K562 (cell line): ENCODE data around the gene WASF3. TPM values are rescaled to one million over a fixed set of nuclear protein-coding genes. Genes with fewer than 3 reads are reported as not detected.

Source experiments
- ATAC-seq: fragments of 200-7000 bp; cut with Tn5 transposase; 3 replicates; pipeline ENCODE4 v1.9.1; 2020; ENCODE audit warnings: moderate library complexity
- BruUV-seq: library from RNA; stranded (reverse); fragments of 400-500 nt; replicated peaks from 2 replicates; lab custom pipeline; 2021; lab: Mats Ljungman, UMichigan
- CTCF ChIA-PET: fragments of 300-600 bp; formaldehyde crosslinking; extraction: SDS; loops from one replicate; lab custom pipeline; 2021; ENCODE audit warnings: low intra/inter-chr PET ratio; lab: Yijun Ruan, JAX
- POLR2A ChIA-PET: fragments of 300-600, 350-650 bp; sonication (Branson Sonifier 250); formaldehyde crosslinking; extraction: SDS; loops from one replicate; lab custom pipeline; 2021; ENCODE audit warnings: antibody characterized with exemption, inconsistent platforms; lab: Yijun Ruan, JAX
- DNase-seq, 4 experiments: peaks; one replicate each; pipeline versions ENCODE4 v3.0.0 to v3.0.0-alpha.2; 2011 to 2018; ENCODE audit warnings: low spot score in 3 of 4, mixed read lengths in 3 of 4; ENCODE audit errors: extremely low read depth in 1 of 4
- FAIRE-seq: peaks from 2 replicates; lab custom pipeline; 2011; peaks lifted over from hg19 to GRCh38; lab: Jason Lieb, UNC
- H2AFZ ChIP-seq: 2 replicates; pipeline ENCODE4 v1.6.0; 2011; ENCODE audit warnings: low read depth, low read length, control low read depth, inconsistent platforms
- H3K27ac ChIP-seq: fragments of 200-600 bp; 3 replicates; pipeline ENCODE4 v1.8.0; 2011; ENCODE audit warnings: low read depth, mild to moderate bottlenecking, control low read depth, inconsistent platforms, low read length, moderate library complexity, mixed read lengths; ENCODE audit errors: extremely low read depth
- H3K27me3 ChIP-seq, 2 experiments: fragments of 300-600 bp in 1 of 2; 2 replicates in 1 of 2; 3 replicates in 1 of 2; pipeline versions ENCODE4 v1.6.0 to v1.8.0; 2011; ENCODE audit warnings: inconsistent platforms in 2 of 2, low read length in 2 of 2, mild to moderate bottlenecking in 1 of 2, mixed read lengths in 1 of 2, moderate library complexity in 1 of 2; ENCODE audit not compliant: control insufficient read depth in 2 of 2, insufficient read depth in 2 of 2
- H3K36me3 ChIP-seq: fragments of 300-600 bp; 3 replicates; pipeline ENCODE4 v1.8.0; 2011; ENCODE audit warnings: mild to moderate bottlenecking, low read length, inconsistent platforms; ENCODE audit not compliant: control insufficient read depth, insufficient read depth
- H3K4me1 ChIP-seq, 2 experiments: fragments of 200-600 bp in 1 of 2; replicated peaks in 1 of 2; 2 replicates in 1 of 2; 3 replicates in 1 of 2; pipeline versions ENCODE4 v1.5.1 to v1.8.0; 2011; ENCODE audit warnings: inconsistent platforms in 2 of 2, low read length in 2 of 2, mild to moderate bottlenecking in 1 of 2, mixed read lengths in 1 of 2, moderate library complexity in 1 of 2; ENCODE audit not compliant: control insufficient read depth in 2 of 2, insufficient read depth in 2 of 2
- H3K4me2 ChIP-seq: 2 replicates; pipeline ENCODE4 v1.6.1; 2011; ENCODE audit warnings: low read length, control low read depth, inconsistent platforms, mixed read lengths; ENCODE audit not compliant: insufficient read depth
- H3K4me3 ChIP-seq: fragments of 200-600 bp; sonication (generic), shearing (Covaris generic); 2 replicates; pipeline ENCODE4 v1.5.1; 2016; ENCODE audit warnings: control low read depth, inconsistent platforms
- H3K79me2 ChIP-seq: fragments of 200-600 bp; 3 replicates; pipeline ENCODE4 v1.8.0; 2011; ENCODE audit warnings: low read length, inconsistent platforms; ENCODE audit not compliant: control insufficient read depth, insufficient read depth
- H3K9ac ChIP-seq, 2 experiments: 2 replicates each; pipeline versions ENCODE4 v1.6.0 to v1.6.1; 2011; ENCODE audit warnings: low read depth in 2 of 2, low read length in 2 of 2, control low read depth in 1 of 2, inconsistent platforms in 1 of 2, mild to moderate bottlenecking in 1 of 2, mixed read lengths in 1 of 2; ENCODE audit not compliant: insufficient read depth in 1 of 2
- H3K9me1 ChIP-seq: one replicate; pipeline ENCODE4 v1.6.0; 2011; ENCODE audit warnings: inconsistent platforms, mild to moderate bottlenecking, low read length, moderate library complexity; ENCODE audit not compliant: control insufficient read depth, insufficient read depth
- H3K9me3 ChIP-seq: replicated peaks from 2 replicates; pipeline ENCODE4 v1.5.1; 2011; ENCODE audit warnings: low read depth, low read length, inconsistent platforms; ENCODE audit not compliant: control insufficient read depth, insufficient read depth
- H4K20me1 ChIP-seq: replicated peaks from 2 replicates; pipeline ENCODE4 v1.6.1; 2011; ENCODE audit warnings: low read length, inconsistent platforms, mixed read lengths; ENCODE audit not compliant: control insufficient read depth, insufficient read depth
- GTF2E2 ChIP-seq: fragments of 200-800 bp; sonication (Bioruptor generic); IDR thresholded peaks from 2 replicates; pipeline ENCODE4 v1.6.1; 2016; ENCODE audit warnings: missing genetic modification characterization, missing compliant biosample characterization
- HOMEZ ChIP-seq: fragments of 250-450 bp; sonication (Bioruptor Pico); IDR thresholded peaks from 2 replicates; pipeline ENCODE4 v1.4.0; 2020; ENCODE audit warnings: mild to moderate bottlenecking, moderate library complexity
- MCM2 ChIP-seq: fragments of 450-650 bp; IDR thresholded peaks from 2 replicates; pipeline ENCODE4 v1.6.1; 2017; ENCODE audit warnings: low read depth, mild to moderate bottlenecking
- MEF2A ChIP-seq: IDR thresholded peaks from 2 replicates; pipeline ENCODE4 v1.6.1; 2011; ENCODE audit warnings: low read depth, mild to moderate bottlenecking, low read length, moderate library complexity; ENCODE audit not compliant: control insufficient read depth
- NR3C1 ChIP-seq: sonication (generic); formaldehyde crosslinking; IDR thresholded peaks from 2 replicates; pipeline ENCODE4 v1.8.1; 2022; ENCODE audit warnings: missing genetic modification reagents
- U2AF2 ChIP-seq: fragments of 200-400 bp; formaldehyde crosslinking; optimal IDR thresholded peaks from 2 replicates; pipeline ENCODE3; 2017; ENCODE audit warnings: low read depth, mild to moderate bottlenecking, low read length
- WGBS: fragments of 100-300 bp; shearing (Covaris generic); methylation state at CpG from one replicate; pipeline ENCODE4 v1.1.6; 2016; ENCODE audit warnings: low coverage, mixed read lengths; ENCODE audit not compliant: insufficient coverage; ENCODE audit errors: missing lambda C conversion rate; 5-methylcytosine and 5-hydroxymethylcytosine counted together
- in situ Hi-C: fragments of 300-500 bp; cut with MboI; formaldehyde crosslinking; loops from 4 replicates; pipeline ENCODE4 v1.15.0; 2018; ENCODE audit warnings: inconsistent platforms, mixed read lengths
- intact Hi-C: fragments of 100-400 bp; cut with micrococcal nuclease; formaldehyde crosslinking; loops from 2 replicates; pipeline ENCODE4 v1.14.2; 2022
- polyA plus RNA-seq, 8 experiments: library from polyadenylated mRNA; depleted of rRNA in 4 of 8; stranded (reverse) in 5 of 8; unstranded in 3 of 8; fragments of >200 nt; fragmentation: Nextera tagmentation in 2 of 8; fragmentation: Illumina TruSeq in 1 of 8; extraction: Ambion mirVana in 2 of 8; extraction: Trizol in 1 of 8; gene quantifications; 2 replicates each; pipeline versions ENCODE4 v1.2.1 to v1.2.3, GENCODE V29; 2011 to 2014; ENCODE audit warnings: inconsistent platforms in 1 of 8, missing spikeins in 1 of 8
- total RNA-seq, 7 experiments: library from RNA; depleted of rRNA in 6 of 7; stranded (reverse); fragments of >200 nt in 6 of 7; fragmentation: Illumina TruSeq in 2 of 7; extraction: Trizol in 2 of 7; gene quantifications; 2 replicates each; pipeline versions ENCODE4 v1.2.1 to v1.2.3, GENCODE V29; 2011 to 2021; ENCODE audit warnings: low replicate concordance in 1 of 7

The WASF3 gene
- total and polyA plus RNA-seq, 9 of the 15 experiments (the other 6 are each of a cell fraction or from before 2014, with no cell fraction given), result 0.04 to 0.43 (median 0.11) TPM

GRCh38 chr13:26584713-26585112 is 27.2 kb downstream of the WASF3 start:
- intact Hi-C loops, result no loop called here
- Histone ChIP-seq H3K4me3 (no peak overlapping the region), H3K9me3 (no peaks in the 10 kb centered on the region), H2AFZ (no peak overlapping the region), H3K9ac (no peak overlapping the region), H3K36me3 (no peaks in the 10 kb centered on the region), H3K27me3 (no peaks in the 10 kb centered on the region), H3K4me2 (no peak overlapping the region), H3K27ac (no peak overlapping the region), H3K79me2 (no peaks in the 10 kb centered on the region), H3K9me1 (no peaks in the 10 kb centered on the region), H3K4me1 (no peaks in the 10 kb centered on the region), H4K20me1 (no peaks in the 10 kb centered on the region)
- ChIA-PET CTCF (no interaction called here), POLR2A (no interaction called here)
- in situ Hi-C loops, result no loop called here
- no peak for FAIRE-seq
- no TSS peak for BruUV-seq
- 0% methylated on average over 2 of the region's 2 CpGs for WGBS
- no peak for DNase-seq
- TF ChIP-seq HOMEZ (CRISPR knock-in tag) (no peak), GTF2E2 (tag) (no peak), MEF2A (no peak), NR3C1 (no peak), U2AF2 (no peak), MCM2 (no peak)
- no peak for ATAC-seq
